ENCODE results near the gene ZBTB16.

ZBTB16 gene

GRCh38 chr11:114280696-114281095 lies 221.2 kb downstream of the ZBTB16 start:
- no peak for DNase-seq (ENCODE audit: low read depth, low spot score)
- H3K9ac ChIP-seq (ENCODE audit: insufficient read length) = no peak overlapping the region
- no peak overlapping the region for H3K4me3 ChIP-seq
- no peak overlapping the region for H3K27ac ChIP-seq
- TF ChIP-seq EZH2 (IDR thresholded peaks at IDR 0.05) (no peak), POLR2AphosphoS5 (IDR thresholded peaks at IDR 0.05; ENCODE audit: borderline replicate concordance, low read depth, low read length) (no peak), FOXP2 (optimal IDR thresholded peaks at IDR 0.05; ENCODE audit: control extremely low read depth, extremely low read length, insufficient read depth) (no peak)
- no peaks in the 10 kb centered on the region for H3K9me3 ChIP-seq (ENCODE audit: low read depth, low read length)
- H3K36me3 ChIP-seq (ENCODE audit: insufficient read depth, low read length) = no peaks in the 10 kb centered on the region

GRCh38 chr11:114281388-114281956 lies 222.0 kb downstream of the ZBTB16 start:
- no peak for DNase-seq (ENCODE audit: low read depth, low spot score)
- H3K36me3 ChIP-seq (ENCODE audit: insufficient read depth, low read length) = no peaks in the 10 kb centered on the region
- H3K9me3 ChIP-seq (ENCODE audit: low read depth, low read length) = no peaks in the 10 kb centered on the region
- no peak overlapping the region for H3K9ac ChIP-seq (ENCODE audit: insufficient read length)
- TF ChIP-seq FOXP2 (optimal IDR thresholded peaks at IDR 0.05; ENCODE audit: control extremely low read depth, extremely low read length, insufficient read depth) = no peak
- TF ChIP-seq EZH2 (IDR thresholded peaks at IDR 0.05) = no peak
- no peak for TF ChIP-seq POLR2AphosphoS5 (IDR thresholded peaks at IDR 0.05; ENCODE audit: borderline replicate concordance, low read depth, low read length)
- H3K4me3 ChIP-seq = no peak overlapping the region
- H3K27ac ChIP-seq = no peak overlapping the region

- TF ChIP-seq POLR2AphosphoS5 (IDR thresholded peaks at IDR 0.05; ENCODE audit: borderline replicate concordance, low read depth, low read length) (no peak), FOXP2 (optimal IDR thresholded peaks at IDR 0.05; ENCODE audit: control extremely low read depth, extremely low read length, insufficient read depth) (no peak), EZH2 (IDR thresholded peaks at IDR 0.05) (no peak)
- no peak for DNase-seq (ENCODE audit: low read depth, low spot score)
- no peak overlapping the region for H3K4me3 ChIP-seq
- H3K9ac ChIP-seq (ENCODE audit: insufficient read length) = no peak overlapping the region
- H3K36me3 ChIP-seq (ENCODE audit: insufficient read depth, low read length) = no peaks in the 10 kb centered on the region
- no peaks in the 10 kb centered on the region for H3K9me3 ChIP-seq (ENCODE audit: low read depth, low read length)
- H3K27ac ChIP-seq = no peak overlapping the region
Measured at GRCh38 chr11:114282488-114282887, 223.0 kb downstream of the ZBTB16 start.

GRCh38 chr11:114283422-114283821 lies 223.9 kb downstream of the ZBTB16 start:
- DNase-seq (ENCODE audit: low read depth, low spot score) = no peak
- no peak for TF ChIP-seq POLR2AphosphoS5 (IDR thresholded peaks at IDR 0.05; ENCODE audit: borderline replicate concordance, low read depth, low read length)
- TF ChIP-seq FOXP2 (optimal IDR thresholded peaks at IDR 0.05; ENCODE audit: control extremely low read depth, extremely low read length, insufficient read depth) = no peak
- TF ChIP-seq EZH2 (IDR thresholded peaks at IDR 0.05) = no peak
- Histone ChIP-seq H3K4me3 (no peak overlapping the region), H3K36me3 (ENCODE audit: insufficient read depth, low read length) (no peaks in the 10 kb centered on the region), H3K9ac (ENCODE audit: insufficient read length) (no peak overlapping the region), H3K9me3 (ENCODE audit: low read depth, low read length) (no peaks in the 10 kb centered on the region), H3K27ac (no peak overlapping the region)

- Histone ChIP-seq H3K9me3 (ENCODE audit: low read depth, low read length) (no peaks in the 10 kb centered on the region), H3K27ac (no peak overlapping the region), H3K9ac (ENCODE audit: insufficient read length) (no peak overlapping the region), H3K4me3 (no peak overlapping the region), H3K36me3 (ENCODE audit: insufficient read depth, low read length) (no peaks in the 10 kb centered on the region)
- TF ChIP-seq FOXP2 (optimal IDR thresholded peaks at IDR 0.05; ENCODE audit: control extremely low read depth, extremely low read length, insufficient read depth) = no peak
- no peak for TF ChIP-seq POLR2AphosphoS5 (IDR thresholded peaks at IDR 0.05; ENCODE audit: borderline replicate concordance, low read depth, low read length)
- no peak for TF ChIP-seq EZH2 (IDR thresholded peaks at IDR 0.05)
- no peak for DNase-seq (ENCODE audit: low read depth, low spot score)
Measured at GRCh38 chr11:114284021-114284420, 224.5 kb downstream of the ZBTB16 start.

DNA sequence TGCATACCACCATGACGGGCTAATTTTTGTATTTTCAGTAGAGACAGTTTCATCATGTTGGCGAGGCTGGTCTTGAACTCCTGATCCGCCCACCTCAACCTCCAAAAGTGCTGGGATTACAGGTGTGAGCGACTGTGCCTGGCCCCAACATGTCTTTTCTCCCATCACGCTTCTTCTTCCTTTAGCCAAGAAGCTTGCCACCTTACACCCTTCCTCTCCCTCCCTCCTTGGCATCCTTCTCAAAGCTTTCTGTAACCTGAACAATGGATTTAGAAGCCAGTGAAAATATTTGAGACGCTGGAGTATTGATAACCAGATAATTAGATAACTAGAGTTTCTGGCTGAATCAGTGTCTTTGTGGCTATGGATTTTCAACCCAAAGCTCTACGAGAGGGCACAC lies 225.4 kb downstream of the ZBTB16 start:
- TF ChIP-seq FOXP2 (optimal IDR thresholded peaks at IDR 0.05; ENCODE audit: control extremely low read depth, extremely low read length, insufficient read depth) (no peak), POLR2AphosphoS5 (IDR thresholded peaks at IDR 0.05; ENCODE audit: borderline replicate concordance, low read depth, low read length) (no peak), EZH2 (IDR thresholded peaks at IDR 0.05) (no peak)
- Histone ChIP-seq H3K9me3 (ENCODE audit: low read depth, low read length) (no peaks in the 10 kb centered on the region), H3K36me3 (ENCODE audit: insufficient read depth, low read length) (no peaks in the 10 kb centered on the region), H3K9ac (ENCODE audit: insufficient read length) (no peak overlapping the region), H3K4me3 (no peak overlapping the region), H3K27ac (no peak overlapping the region)
- DNase-seq (ENCODE audit: low read depth, low spot score) = no peak

DNA sequence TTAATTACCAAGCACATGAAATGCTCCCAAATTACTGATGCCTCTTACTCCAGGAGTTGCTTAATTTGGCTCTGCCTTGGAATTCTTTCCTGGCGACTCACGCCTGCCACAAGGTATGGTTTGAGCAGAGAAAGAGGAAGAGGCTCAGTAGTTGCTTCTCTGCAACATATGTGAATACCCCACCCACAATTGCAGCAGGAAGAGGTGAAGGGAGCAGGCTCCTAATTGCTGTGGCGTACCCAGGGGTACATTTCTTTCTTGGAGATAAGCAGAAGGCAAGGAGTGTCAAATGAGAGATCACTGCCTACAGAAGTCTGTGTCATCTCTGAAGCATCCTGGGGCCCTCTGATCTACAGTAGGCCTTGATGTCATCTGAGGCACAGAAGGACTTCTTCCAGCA lies 226.1 kb downstream of the ZBTB16 start:
- H3K36me3 ChIP-seq (ENCODE audit: insufficient read depth, low read length) = no peaks in the 10 kb centered on the region
- DNase-seq (ENCODE audit: low read depth, low spot score) = no peak
- H3K27ac ChIP-seq = no peak overlapping the region
- no peak overlapping the region for H3K4me3 ChIP-seq
- no peaks in the 10 kb centered on the region for H3K9me3 ChIP-seq (ENCODE audit: low read depth, low read length)
- TF ChIP-seq POLR2AphosphoS5 (IDR thresholded peaks at IDR 0.05; ENCODE audit: borderline replicate concordance, low read depth, low read length) (no peak), EZH2 (IDR thresholded peaks at IDR 0.05) (no peak), FOXP2 (optimal IDR thresholded peaks at IDR 0.05; ENCODE audit: control extremely low read depth, extremely low read length, insufficient read depth) (no peak)
- no peak overlapping the region for H3K9ac ChIP-seq (ENCODE audit: insufficient read length)

GRCh38 chr11:114286229-114286628 lies 226.7 kb downstream of the ZBTB16 start:
- Histone ChIP-seq H3K9me3 (ENCODE audit: low read depth, low read length) (no peaks in the 10 kb centered on the region), H3K27ac (no peak overlapping the region), H3K9ac (ENCODE audit: insufficient read length) (no peak overlapping the region), H3K36me3 (ENCODE audit: insufficient read depth, low read length) (no peaks in the 10 kb centered on the region), H3K4me3 (no peak overlapping the region)
- TF ChIP-seq FOXP2 (optimal IDR thresholded peaks at IDR 0.05; ENCODE audit: control extremely low read depth, extremely low read length, insufficient read depth) (no peak), POLR2AphosphoS5 (IDR thresholded peaks at IDR 0.05; ENCODE audit: borderline replicate concordance, low read depth, low read length) (no peak), EZH2 (IDR thresholded peaks at IDR 0.05) (no peak)
- no peak for DNase-seq (ENCODE audit: low read depth, low spot score)

DNA sequence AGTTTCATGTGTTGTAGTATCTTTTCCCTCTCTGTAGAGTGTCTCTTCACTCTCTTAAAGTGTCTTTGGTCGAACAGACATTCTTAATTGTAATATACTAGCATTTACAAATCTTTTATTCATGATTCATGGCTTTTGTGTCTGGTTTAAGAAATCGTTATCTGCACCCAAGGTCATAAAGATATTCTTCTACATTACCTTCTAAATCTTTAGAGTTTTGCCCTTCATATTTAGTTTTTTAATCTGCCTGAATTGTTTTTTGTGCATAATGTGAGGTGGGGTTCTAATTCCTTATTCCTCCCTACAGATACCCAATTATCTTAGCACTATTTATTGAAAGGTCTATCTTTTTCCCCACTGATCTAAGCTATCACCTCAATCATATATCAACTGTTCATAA lies 227.6 kb downstream of the ZBTB16 start:
- DNase-seq (ENCODE audit: low read depth, low spot score) = no peak
- Histone ChIP-seq H3K9me3 (ENCODE audit: low read depth, low read length) (no peaks in the 10 kb centered on the region), H3K4me3 (no peak overlapping the region), H3K27ac (no peak overlapping the region), H3K36me3 (ENCODE audit: insufficient read depth, low read length) (no peaks in the 10 kb centered on the region), H3K9ac (ENCODE audit: insufficient read length) (no peak overlapping the region)
- TF ChIP-seq EZH2 (IDR thresholded peaks at IDR 0.05) (no peak), POLR2AphosphoS5 (IDR thresholded peaks at IDR 0.05; ENCODE audit: borderline replicate concordance, low read depth, low read length) (no peak), FOXP2 (optimal IDR thresholded peaks at IDR 0.05; ENCODE audit: control extremely low read depth, extremely low read length, insufficient read depth) (no peak)
